Heart left ventricle (tissue), 13 donors: Measurements from ENCODE around the gene ARHGEF28.

Experiments used
- CTCF ChIP-seq, 12 donors: fragments of 200-600 bp; sonication (generic) in 4 of 12; IDR thresholded peaks; one replicate each; pipeline versions ENCODE4 v1.5.0 to v1.8.0; 2018 to 2022; ENCODE audit warnings: antibody characterized with exemption in 12 of 12, mild to moderate bottlenecking in 5 of 12
- POLR2A ChIP-seq, 2 donors: fragments of 450-650 bp; IDR thresholded peaks; one replicate each; pipeline ENCODE4 v1.6.1; 2017; ENCODE audit warnings: antibody characterized with exemption in 2 of 2, mild to moderate bottlenecking in 2 of 2, moderate library complexity in 2 of 2
- donor health status: ischemic (EF 13 %, LVEDD 7.1; RV severe dilation, severe dysfunction).
- donor health status: DM: no; HTN: yes; CAD: no.
- donor health status: DM: no; HTN: no; CAD: no.
- donor health status: ischemic (EF 25% LVEDD 6.9; RV normal size, moderate dysfunction).
- donor health status: ischemic (EF 25% LVEDD 5.7; RV mildly dilated, moderate dysfunction).
- donor health status: ischemic (EF 35%, LVEDD 5.7; RV mildly dilated, moderate dysfunction).
- donor health status: nonischemic (EF 11% LVEDD 7.7; RV severe dilation, severe dysfunction).
- donor health status: DM: yes; HTN: yes; CAD: no.
- donor health status: PGD.
- donor health status: ischemic (EF 29% LVEDD 5.4; RV normal size, mild dysfunction).
- donor health status: nonischemic (EF 23%, LVEDD 6.1; RV moderate dilation, normal function).

GRCh38 chr5:73719632-73720031 lies 93.6 kb downstream of the ARHGEF28 start:
- no peak for TF ChIP-seq CTCF (IDR thresholded peaks at IDR 0.05)
- no peak for TF ChIP-seq POLR2A (IDR thresholded peaks at IDR 0.05)
